GM21390 (cell line): ENCODE measurements around the gene ZNF488.

Experiments used
- ATAC-seq: cut with Tn5 transposase; IDR thresholded peaks from one replicate; pipeline ENCODE4 v1.9.1; 2021; ENCODE audit not compliant: unreplicated experiment

ZNF488 gene

DNA sequence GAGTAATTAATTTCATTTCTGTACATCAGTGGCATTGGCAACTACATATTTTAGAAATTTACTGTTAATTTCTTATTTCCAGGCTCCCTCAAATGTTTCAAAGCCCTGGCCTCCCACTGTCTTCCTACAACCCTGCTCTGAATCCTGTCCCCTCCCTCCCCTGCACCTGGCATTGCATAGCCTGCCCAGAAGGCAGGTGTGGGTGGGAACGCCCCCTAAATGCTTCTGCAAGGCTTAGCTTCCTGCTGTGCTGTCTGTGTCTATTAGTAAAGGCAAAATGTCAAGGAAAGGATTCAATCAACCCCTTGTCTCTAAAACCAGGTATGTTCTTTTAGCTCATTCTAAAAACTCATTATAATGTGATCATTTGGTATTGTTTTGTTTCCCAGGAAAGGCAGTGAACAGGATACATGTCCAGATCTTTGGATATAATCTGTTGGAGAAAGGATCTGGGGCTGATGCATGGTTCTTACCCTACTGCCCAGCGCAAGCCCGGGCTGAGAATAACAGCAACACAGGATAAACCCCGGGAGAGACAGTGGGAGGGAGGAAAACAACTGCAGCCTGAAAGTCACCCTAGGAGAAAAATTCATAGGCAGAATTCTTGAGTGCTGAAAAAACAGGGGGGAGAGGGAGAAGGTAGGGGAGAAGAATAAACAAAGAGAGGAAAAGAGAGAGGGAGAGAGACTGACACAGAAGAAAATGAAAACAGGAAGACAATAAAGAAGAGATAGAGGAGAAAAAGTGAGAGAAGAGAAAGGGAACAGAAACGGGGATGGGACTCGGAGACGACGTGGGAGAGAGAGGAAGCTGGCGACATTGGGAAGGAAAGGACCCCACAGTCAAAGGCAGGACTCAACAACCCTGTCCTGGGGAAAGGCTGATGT lies 589 bp downstream of the ZNF488 start:
- no peak for ATAC-seq

DNA sequence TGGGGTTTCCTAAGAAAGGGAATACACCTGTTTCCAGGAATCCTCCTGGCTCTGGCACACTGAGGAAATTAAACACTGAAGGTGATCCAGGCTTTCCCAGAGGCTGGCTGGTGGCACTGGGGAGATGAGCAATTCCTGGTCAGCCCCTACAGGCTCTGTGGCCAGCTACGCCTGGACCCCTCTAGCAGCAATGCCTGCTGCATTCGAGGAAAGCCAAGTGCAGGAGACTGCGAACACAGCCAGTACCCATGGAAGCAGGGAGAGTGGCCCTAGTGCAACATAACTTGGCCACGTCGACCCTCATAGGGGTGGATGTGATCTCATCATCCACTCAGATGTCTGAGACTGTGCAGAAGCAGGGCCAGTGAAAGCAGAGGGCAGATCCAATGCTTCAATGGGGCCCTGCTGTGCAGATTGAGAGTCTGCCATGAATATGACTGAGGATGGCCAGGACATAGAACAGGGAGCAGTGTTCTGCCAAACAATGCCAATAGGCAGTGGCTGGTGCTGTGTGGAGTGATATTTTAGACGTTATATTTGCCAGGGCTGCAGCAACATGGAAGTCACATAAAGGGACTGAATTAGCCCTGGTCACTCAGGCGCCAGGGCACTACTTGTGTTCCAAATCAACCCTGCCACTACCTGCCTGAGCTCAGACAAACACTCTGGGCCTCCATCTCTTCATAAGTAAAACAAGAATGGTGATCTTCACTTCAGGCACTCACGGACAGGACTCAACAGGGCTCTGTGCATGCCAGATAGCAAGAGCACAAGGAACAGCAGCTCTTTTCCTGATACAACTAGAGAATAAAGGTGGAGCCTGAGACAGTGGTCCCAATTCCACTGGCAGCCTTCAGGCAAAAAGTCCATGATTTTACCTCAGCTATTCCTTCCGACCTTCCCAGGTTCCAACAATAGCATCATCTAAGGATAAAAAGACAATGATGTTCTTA lies 2.4 kb downstream of the ZNF488 start:
- no peak for ATAC-seq

- no peak for ATAC-seq
Observed at GRCh38 chr10:47381103-47381395, 3.0 kb downstream of the ZNF488 start.

GRCh38 chr10:47380341-47381102 lies 3.6 kb downstream of the ZNF488 start:
- ATAC-seq = no peak

DNA sequence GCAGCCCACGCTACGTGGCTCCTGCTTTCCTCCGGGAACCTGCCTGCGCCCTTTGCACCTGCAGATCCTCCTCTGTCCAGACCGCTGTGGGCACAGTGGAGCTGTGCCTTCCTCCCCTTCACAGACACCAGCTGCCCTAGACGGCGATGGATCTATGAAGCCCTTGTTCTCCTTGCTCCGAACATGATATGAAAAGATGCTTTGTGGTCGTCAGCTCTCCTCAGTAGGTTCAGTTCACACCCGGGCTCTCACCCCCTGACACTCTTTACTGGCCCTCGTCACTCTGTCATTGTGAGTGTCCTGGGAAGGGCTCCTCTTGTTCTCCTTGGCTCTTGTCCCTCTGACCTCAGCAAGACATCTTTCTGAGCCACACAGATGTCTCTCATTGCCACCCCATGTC lies 4.2 kb downstream of the ZNF488 start:
- ATAC-seq = no peak

DNA sequence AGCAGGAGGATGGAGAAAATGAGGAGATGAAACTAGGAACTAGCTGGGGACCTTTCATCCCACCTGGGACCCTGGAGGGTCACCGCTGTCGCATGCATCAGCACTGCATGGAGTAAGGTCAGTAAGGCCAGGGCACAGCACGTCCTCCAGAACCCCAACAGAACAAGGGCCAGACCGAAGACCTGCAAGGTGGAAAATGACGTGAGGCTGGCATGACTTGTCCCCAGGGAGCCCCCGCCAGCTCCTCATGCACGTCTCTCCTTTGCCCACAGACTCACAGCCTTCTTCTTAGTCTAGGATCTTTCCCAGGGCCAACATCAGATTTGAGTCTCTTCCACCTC lies 4.7 kb downstream of the ZNF488 start:
- no peak for ATAC-seq

- ATAC-seq = no peak
Observed at GRCh38 chr10:47378606-47379444, 5.3 kb downstream of the ZNF488 start.

DNA sequence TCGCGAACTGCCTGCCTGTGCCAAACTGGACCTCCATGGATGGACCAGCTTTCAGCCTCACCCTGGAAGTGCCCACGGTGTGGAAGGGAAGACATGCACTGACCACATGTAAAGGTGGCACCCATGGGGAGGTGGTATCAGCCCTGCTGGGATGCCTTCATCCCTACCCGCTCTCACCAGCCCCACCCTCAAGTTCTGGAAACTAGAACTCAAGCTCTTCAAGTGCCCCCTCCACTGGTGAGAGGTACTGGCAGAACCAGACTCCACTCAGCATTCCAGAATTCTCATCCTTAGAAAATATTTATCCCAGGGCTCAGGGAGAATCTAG lies 5.9 kb downstream of the ZNF488 start:
- ATAC-seq = no peak

DNA sequence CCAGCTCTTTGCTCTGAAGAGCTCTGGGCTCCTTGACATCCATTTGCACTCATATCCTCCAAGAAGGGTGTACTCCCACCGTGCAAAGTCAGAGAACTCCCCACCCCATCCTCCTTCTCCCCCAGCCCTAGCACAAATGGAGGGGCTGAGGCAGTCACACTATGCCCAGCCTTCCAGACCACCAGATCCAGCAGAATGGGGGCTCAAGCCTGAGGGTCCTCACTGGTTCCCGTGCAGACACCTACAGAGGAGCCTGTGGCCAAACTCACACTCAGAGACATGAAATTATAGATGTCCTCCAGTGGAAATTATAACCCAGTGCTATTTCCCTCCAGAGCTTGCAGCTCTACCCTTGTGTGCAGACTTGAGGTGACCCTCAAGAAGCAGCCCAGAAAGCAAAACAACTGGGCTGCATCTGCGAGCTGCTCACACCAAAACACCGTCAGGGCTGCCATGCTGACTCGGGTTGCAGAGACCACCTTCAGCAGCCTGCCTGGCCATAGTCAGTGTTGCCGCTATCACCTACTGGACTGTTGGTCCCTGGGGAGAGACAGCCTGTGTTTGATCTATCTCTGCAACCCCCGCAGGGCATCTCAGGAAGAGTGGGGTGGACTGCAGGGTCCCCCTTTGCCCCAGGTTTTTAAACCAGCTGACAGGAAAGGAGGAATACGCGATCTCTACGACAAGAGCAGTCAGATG lies 7.4 kb downstream of the ZNF488 start:
- ATAC-seq = no peak

DNA sequence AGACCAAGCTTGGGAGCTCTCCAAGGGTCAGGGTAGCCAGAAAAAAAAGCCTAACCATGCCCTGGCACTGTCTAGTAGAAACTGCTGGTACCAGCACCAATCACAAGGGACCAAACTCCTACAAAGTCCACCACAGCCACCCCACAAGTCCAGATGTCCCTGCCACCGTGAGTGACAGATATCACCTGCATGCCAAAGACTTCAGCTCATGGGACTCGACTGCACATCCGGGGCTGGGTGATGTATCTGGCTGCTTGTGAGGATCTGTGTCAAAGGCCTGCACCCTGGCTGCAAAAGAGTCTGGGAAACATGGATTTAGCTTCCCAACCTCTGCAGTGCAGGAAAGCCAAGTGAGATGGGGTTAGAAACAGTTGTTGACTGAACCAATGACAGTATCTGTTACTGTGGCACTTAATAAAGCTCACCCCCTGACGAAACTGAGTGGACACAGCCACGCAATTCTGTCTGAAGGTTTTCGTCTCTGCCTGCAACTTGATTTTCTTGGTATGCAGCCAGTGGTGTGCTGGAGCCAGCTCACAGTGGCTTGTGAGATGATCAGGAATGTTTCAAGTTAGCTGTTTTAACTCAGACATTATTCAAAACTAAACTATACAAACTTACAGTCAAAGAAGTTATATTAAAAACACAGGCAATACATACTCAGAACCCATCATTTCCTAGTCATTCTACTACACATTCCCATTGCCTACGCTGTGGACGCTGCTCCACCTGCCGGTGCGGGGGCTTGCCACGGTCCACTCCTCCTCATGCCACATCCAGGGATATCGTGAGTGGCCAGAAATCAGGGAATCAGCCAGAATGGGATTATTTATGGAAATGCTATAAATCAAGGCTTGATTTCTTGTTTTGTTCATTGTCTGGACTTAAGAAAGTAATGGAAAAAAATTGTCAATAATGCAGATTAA lies 9.2 kb downstream of the ZNF488 start:
- no peak for ATAC-seq

DNA sequence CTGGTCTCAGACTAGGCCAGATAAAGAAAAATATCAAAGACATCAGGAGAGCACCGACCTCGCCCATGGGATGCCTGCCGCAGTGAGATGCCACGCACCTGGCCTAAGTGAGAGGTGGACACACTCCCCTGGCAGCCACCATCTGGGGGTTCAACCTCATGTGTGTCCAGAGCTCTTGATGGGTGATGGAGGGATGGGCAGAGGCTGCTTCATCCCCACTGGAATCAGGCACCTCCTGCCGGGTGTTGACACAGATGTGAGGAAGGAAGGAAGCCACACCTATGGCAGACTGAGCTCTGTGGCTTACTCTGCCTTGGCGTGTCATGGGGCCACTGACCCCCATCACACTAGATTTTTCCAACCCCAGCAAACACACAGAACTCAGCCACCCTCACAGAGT lies 11.4 kb downstream of the ZNF488 start:
- no peak for ATAC-seq

DNA sequence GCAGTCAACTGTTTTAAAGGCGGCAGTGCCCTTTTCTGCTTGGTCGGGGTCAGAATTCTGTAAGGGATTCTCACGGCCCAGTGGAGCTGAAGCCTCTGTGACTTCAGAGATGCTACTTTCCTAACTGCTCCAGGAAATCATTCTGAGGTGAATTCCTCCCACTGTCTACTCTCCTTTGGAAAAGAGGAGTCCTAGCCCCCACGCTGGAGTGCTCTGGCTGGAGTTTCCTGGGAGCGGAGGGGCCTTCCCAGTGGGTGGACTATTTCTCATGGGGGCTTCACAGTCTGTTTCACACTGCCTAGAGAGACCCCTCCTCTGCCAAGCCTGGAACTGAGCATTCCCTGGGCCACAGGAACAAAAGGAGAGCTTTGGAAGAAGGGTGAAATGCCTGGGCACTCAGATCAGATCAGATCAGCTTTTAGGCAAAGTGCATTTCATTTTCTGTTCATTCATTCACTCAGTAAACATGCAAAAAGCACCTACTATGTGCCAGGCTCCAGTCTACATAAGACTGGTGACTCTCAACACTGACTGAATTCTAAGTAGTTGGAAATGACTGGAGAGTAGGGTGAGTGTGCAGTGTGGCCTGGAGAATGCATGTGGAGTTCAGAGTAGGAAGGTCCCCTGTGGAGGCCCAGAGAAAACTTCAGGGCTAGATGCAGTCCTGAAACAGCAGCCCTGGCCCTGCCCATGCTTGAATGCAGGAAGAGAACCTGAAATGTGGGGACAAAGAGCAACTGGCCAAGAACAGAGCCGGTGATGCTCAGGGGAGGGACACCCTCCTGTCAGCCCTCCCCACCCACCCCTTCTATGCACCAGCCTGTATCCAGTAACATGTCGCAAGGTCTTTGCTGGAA lies 12.2 kb downstream of the ZNF488 start:
- no peak for ATAC-seq

DNA sequence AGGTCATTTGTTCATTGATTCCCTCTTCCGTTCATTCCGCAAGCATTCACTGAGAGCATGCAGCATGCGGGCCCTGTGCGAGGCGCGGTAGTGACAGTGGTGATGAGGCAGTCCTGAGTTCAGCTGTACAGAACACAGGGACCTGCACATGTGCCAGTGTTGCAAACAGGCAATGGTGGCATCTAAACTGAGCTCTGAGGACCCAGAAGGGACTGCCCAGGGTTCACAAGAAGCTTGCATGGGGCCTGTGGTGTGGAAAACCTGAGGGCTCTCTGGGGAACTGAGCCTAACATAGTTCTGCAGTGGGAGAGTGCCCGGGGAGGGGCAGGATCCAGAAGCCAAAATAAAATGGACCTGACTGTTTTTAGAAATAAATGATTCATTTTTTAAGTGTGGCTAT lies 13.2 kb downstream of the ZNF488 start:
- no peak for ATAC-seq

- no peak for ATAC-seq
Observed at GRCh38 chr10:47370015-47370767, 13.9 kb downstream of the ZNF488 start.

GRCh38 chr10:47369251-47369894 lies 14.7 kb downstream of the ZNF488 start:
- no peak for ATAC-seq

GRCh38 chr10:47368431-47369180 lies 15.5 kb downstream of the ZNF488 start:
- no peak for ATAC-seq
